ENCODE results near the gene NPIPA5.
A peak's percentile ranks its signal among the peaks of the same experiment; 100 is the strongest.
"Not testable (repeated sequence)": the region's sequence is repeated elsewhere in the genome, so short reads cannot be mapped to it uniquely, and the experiment has no call there.

NPIPA5 gene

GRCh38 chr16:15378194-15378593 lies at the start of gene NPIPA5:
NPIPA5 (minus strand) TSS chr16:15378294; CDS start chr16:15378294, 0 bp downstream.
- DNase-seq: not testable (repeated sequence)

GRCh38 chr16:15427648-15428239 lies 49.6 kb upstream of the NPIPA5 start:
- peak; percentile 74 for DNase-seq

GRCh38 chr16:15426796-15427195 lies 48.7 kb upstream of the NPIPA5 start:
- no peak for DNase-seq

- no peak for DNase-seq
These were observed 47.8 kb upstream of the NPIPA5 start for GRCh38 chr16:15425861-15426260.

- no peak for DNase-seq
These were observed 44.1 kb upstream of the NPIPA5 start for GRCh38 chr16:15422222-15422621.

- not testable (repeated sequence) for DNase-seq
These were observed 43.6 kb upstream of the NPIPA5 start for GRCh38 chr16:15421696-15422095.

- DNase-seq: no peak
These were observed 40.1 kb upstream of the NPIPA5 start for GRCh38 chr16:15418206-15418605.

- no peak for DNase-seq
These were observed 39.1 kb upstream of the NPIPA5 start for GRCh38 chr16:15417197-15417596.

- DNase-seq: no peak
These were observed 37.5 kb upstream of the NPIPA5 start for GRCh38 chr16:15415511-15415985.

- not testable (repeated sequence) for DNase-seq
These were observed 31.4 kb upstream of the NPIPA5 start for GRCh38 chr16:15409476-15409875.

GRCh38 chr16:15407756-15408155 lies 29.7 kb upstream of the NPIPA5 start:
- DNase-seq: not testable (repeated sequence)

GRCh38 chr16:15404792-15405191 lies 26.7 kb upstream of the NPIPA5 start:
- DNase-seq: no peak

- not testable (repeated sequence) for DNase-seq
These were observed 26.0 kb upstream of the NPIPA5 start for GRCh38 chr16:15404091-15404490.

GRCh38 chr16:15403392-15403995 lies 25.4 kb upstream of the NPIPA5 start:
- no peak for DNase-seq

- DNase-seq: no peak
These were observed 23.9 kb upstream of the NPIPA5 start for GRCh38 chr16:15401972-15402371.

- DNase-seq: not testable (repeated sequence)
These were observed 22.2 kb upstream of the NPIPA5 start for GRCh38 chr16:15400314-15400713.

GRCh38 chr16:15399317-15399716 lies 21.2 kb upstream of the NPIPA5 start:
- no peak for DNase-seq

- DNase-seq: no peak
These were observed 20.7 kb upstream of the NPIPA5 start for GRCh38 chr16:15398618-15399316.

GRCh38 chr16:15396948-15397594 lies 19.0 kb upstream of the NPIPA5 start:
- DNase-seq: no peak

- not testable (repeated sequence) for DNase-seq
These were observed 18.4 kb upstream of the NPIPA5 start for GRCh38 chr16:15396509-15396829.

- peak; percentile 35 for DNase-seq
These were observed 17.8 kb upstream of the NPIPA5 start, which contains the start of gene MPV17L for GRCh38 chr16:15395631-15396508. MPV17L (plus strand) TSS chr16:15395754; CDS start chr16:15395898, 144 bp downstream.

GRCh38 chr16:15393025-15393424 lies 14.9 kb upstream of the NPIPA5 start:
- DNase-seq: not testable (repeated sequence)

Measured in DMS 273 treated with DMSO at 0.1 percent for 48 hours (cell line).